ENCODE results near the gene ZNF282. TPM values are rescaled to one million over a fixed set of nuclear protein-coding genes. Genes with fewer than 3 reads are reported as not detected.
"Not testable (repeated sequence)": the region's sequence is repeated elsewhere in the genome, so short reads cannot be mapped to it uniquely, and the experiment has no call there.

The ZNF282 gene
- total and polyA plus RNA-seq, 5 donors = 8.0 to 14.6 (median 13.6) TPM

GRCh38 chr7:149261829-149262617, 66.7 kb downstream of the ZNF282 start, which contains the start of gene ZNF783:
Gene ZNF783, plus strand, starts transcription at chr7:149262196. Its CDS starts 138 bp downstream, at chr7:149262334.
- Histone ChIP-seq H3K27me3 (ENCODE audit: control insufficient read depth, insufficient read depth) (no peaks in the 10 kb centered on the region), H3K4me1 (ENCODE audit: control insufficient read depth, insufficient read depth, low read length) (no peaks in the 10 kb centered on the region), H3K27ac (ENCODE audit: low read length) (peak within 1 kb of the TSS; percentile 81), H3K4me3 (ENCODE audit: low read length) (peak within 1 kb of the TSS; percentile 65), H3K9me3 (ENCODE audit: control insufficient read depth, low read length) (no peaks in the 10 kb centered on the region)
- DNase-seq (peak; percentile 92 to 96 (median 96)), ATAC-seq (peak; percentile 98)
- WGBS = under 1% methylated on average over 115 of the region's 115 CpGs
- intact Hi-C loops (cut with DNase I) = no loop called here

DNA sequence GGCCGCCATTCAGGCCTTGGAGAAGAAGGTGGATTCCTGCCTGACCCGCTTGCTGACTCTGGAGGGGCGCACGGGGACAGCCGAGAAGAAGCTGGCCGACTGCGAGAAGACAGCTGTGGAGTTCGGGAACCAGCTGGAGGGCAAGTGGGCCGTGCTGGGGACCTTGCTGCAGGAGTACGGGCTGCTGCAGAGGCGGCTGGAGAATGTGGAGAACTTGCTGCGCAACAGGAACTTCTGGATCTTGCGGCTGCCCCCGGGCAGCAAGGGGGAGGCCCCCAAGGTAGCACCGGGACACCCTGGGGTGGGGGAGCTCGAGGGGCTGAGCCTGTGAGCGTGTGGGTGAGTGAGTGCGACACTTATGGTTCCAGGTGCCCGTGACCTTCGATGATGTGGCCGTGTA, 71.1 kb downstream of the ZNF282 start:
- no peak overlapping the region for H3K4me3 ChIP-seq (ENCODE audit: low read length)
- DNase-seq (no peak), ATAC-seq (no peak)
- no peaks in the 10 kb centered on the region for H3K4me1 ChIP-seq (ENCODE audit: control insufficient read depth, insufficient read depth, low read length)
- intact Hi-C loops (cut with DNase I) = no loop called here
- H3K27ac ChIP-seq (ENCODE audit: low read length) = no peak overlapping the region
- H3K9me3 ChIP-seq (ENCODE audit: control insufficient read depth, low read length) = no peaks in the 10 kb centered on the region
- no peaks in the 10 kb centered on the region for H3K27me3 ChIP-seq (ENCODE audit: control insufficient read depth, insufficient read depth)
- 95% methylated on average over 21 of the region's 21 CpGs for WGBS

DNA sequence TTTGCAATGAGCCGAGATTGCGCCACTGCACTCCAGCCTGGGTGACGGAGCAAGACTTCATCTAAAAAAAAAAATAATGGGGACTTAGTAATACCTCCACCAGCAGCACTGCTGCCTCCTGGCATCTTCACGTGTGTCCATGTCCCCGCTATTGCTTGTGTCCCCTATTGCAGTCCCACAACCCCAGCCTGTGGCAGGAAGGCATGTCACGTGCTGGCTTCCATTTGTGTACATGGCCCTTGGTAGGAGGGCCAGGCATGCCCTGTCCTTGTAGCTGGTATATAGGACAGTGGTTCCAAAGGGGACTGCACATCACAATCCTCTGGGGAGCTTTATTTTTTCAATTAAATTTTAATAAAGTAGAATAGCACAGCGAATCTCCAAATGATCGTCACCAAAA, 72.4 kb downstream of the ZNF282 start:
- intact Hi-C loops (cut with DNase I) = no loop called here
- no peak for DNase-seq
- H3K4me1 ChIP-seq (ENCODE audit: control insufficient read depth, insufficient read depth, low read length) = no peaks in the 10 kb centered on the region
- ATAC-seq = no peak
- no peaks in the 10 kb centered on the region for H3K9me3 ChIP-seq (ENCODE audit: control insufficient read depth, low read length)
- no peak overlapping the region for H3K4me3 ChIP-seq (ENCODE audit: low read length)
- 97% methylated on average over 8 of the region's 8 CpGs for WGBS
- no peaks in the 10 kb centered on the region for H3K27me3 ChIP-seq (ENCODE audit: control insufficient read depth, insufficient read depth)
- H3K27ac ChIP-seq (ENCODE audit: low read length) = no peak overlapping the region

- ATAC-seq; intact Hi-C loops (cut with DNase I); H3K4me3 ChIP-seq (ENCODE audit: low read length); H3K27ac ChIP-seq (ENCODE audit: low read length); H3K9me3 ChIP-seq (ENCODE audit: control insufficient read depth, low read length); H3K27me3 ChIP-seq (ENCODE audit: control insufficient read depth, insufficient read depth); H3K4me1 ChIP-seq (ENCODE audit: control insufficient read depth, insufficient read depth, low read length): not testable (repeated sequence)
- DNase-seq = peak in 1 of 3 donors; percentile 4
- WGBS = 99% methylated on average over 8 of the region's 8 CpGs
These were observed 79.1 kb downstream of the ZNF282 start for GRCh38 chr7:149274424-149274823.

Other genes with a start within 250 kb of the ZNF282 start
- gene PDIA4, start 167.0 kb upstream of the ZNF282 start, total RNA-seq = 10 to 100 TPM; 33.0 to 69.2 (median 46.3) TPM
- gene PDIA4, start 167.0 kb upstream of the ZNF282 start, polyA plus RNA-seq = 24.4 TPM
- 1 to 10 TPM; 2.5 to 4.1 (median 3.3) TPM for gene ZNF786, start 104.8 kb upstream of the ZNF282 start, total RNA-seq
- 2.1 TPM for gene ZNF786, start 104.8 kb upstream of the ZNF282 start, polyA plus RNA-seq
- under 1 TPM; 0.72 to 0.99 (median 0.81) TPM for gene ZNF425, start 69.2 kb upstream of the ZNF282 start, total RNA-seq
- gene ZNF425, start 69.2 kb upstream of the ZNF282 start, polyA plus RNA-seq = 0.50 TPM
- gene ZNF398, start 48.1 kb upstream of the ZNF282 start, total RNA-seq = 10 to 100 TPM in 1 of 4 donors, 1 to 10 TPM in 3; 7.6 to 10.3 (median 8.7) TPM
- gene ZNF398, start 48.1 kb upstream of the ZNF282 start, polyA plus RNA-seq = 2.5 TPM
- 1 to 10 TPM; 4.5 to 5.7 (median 5.3) TPM for gene ZNF212, start 44.1 kb downstream of the ZNF282 start, total RNA-seq
- gene ZNF212, start 44.1 kb downstream of the ZNF282 start, polyA plus RNA-seq = 4.7 TPM
- gene ZNF783, start 66.7 kb downstream of the ZNF282 start, total RNA-seq = 1 to 10 TPM; 6.4 to 7.4 (median 6.9) TPM
- gene ZNF783, start 66.7 kb downstream of the ZNF282 start, polyA plus RNA-seq = 3.5 TPM

Data from right cardiac atrium (tissue), 5 donors.